H1 (cell line): ENCODE results near the gene TTC39A. TPM values are rescaled to one million over a fixed set of nuclear protein-coding genes. Genes with fewer than 3 reads are reported as not detected.

Experiments used
- CTCF ChIA-PET: fragments of 300-600 bp; sonication (Branson Sonifier 250); formaldehyde crosslinking; loops from one replicate; lab custom pipeline; 2021; ENCODE audit not compliant: partially characterized antibody; lab: Charles Lee
- POLR2A ChIA-PET: fragments of 300-600 bp; sonication (Branson Sonifier 250); formaldehyde crosslinking; loops from one replicate; lab custom pipeline; 2021; ENCODE audit warnings: inconsistent platforms; ENCODE audit not compliant: partially characterized antibody; lab: Charles Lee
- DNase-seq, 2 experiments: peaks; one replicate each; pipeline versions ENCODE4 v3.0.0 to v3.0.0-alpha.2; 2010 to 2022; ENCODE audit warnings: low spot score in 2 of 2, low read depth in 1 of 2, mixed read lengths in 1 of 2
- FAIRE-seq: peaks from 2 replicates; lab custom pipeline; 2011; peaks lifted over from hg19 to GRCh38; lab: Jason Lieb, UNC
- H2AFZ ChIP-seq: 2 replicates; pipeline ENCODE4 v1.8.1; 2012; ENCODE audit warnings: low read length, inconsistent platforms
- H2AK5ac ChIP-seq: 2 replicates; pipeline ENCODE4 v1.6.1; 2013; ENCODE audit warnings: low read depth, low read length
- H2BK120ac ChIP-seq: replicated peaks from 2 replicates; pipeline ENCODE3; 2013; ENCODE audit warnings: low read depth, low read length, inconsistent platforms
- H2BK12ac ChIP-seq: 2 replicates; pipeline ENCODE4 v1.6.1; 2013; ENCODE audit warnings: low read depth, low read length
- H2BK15ac ChIP-seq: 2 replicates; pipeline ENCODE4 v1.6.1; 2013; ENCODE audit warnings: low read length
- H2BK20ac ChIP-seq: 2 replicates; pipeline ENCODE4 v1.6.1; 2013; ENCODE audit warnings: low read length
- H2BK5ac ChIP-seq: 2 replicates; pipeline ENCODE4 v1.6.1; 2013; ENCODE audit warnings: low read depth, low read length
- H3K14ac ChIP-seq: 2 replicates; pipeline ENCODE4 v1.6.1; 2013; ENCODE audit warnings: inconsistent platforms; ENCODE audit not compliant: insufficient read length
- H3K18ac ChIP-seq: 2 replicates; pipeline ENCODE4 v1.6.1; 2013; ENCODE audit warnings: low read length; ENCODE audit errors: extremely low read depth
- H3K23ac ChIP-seq: 2 replicates; pipeline ENCODE4 v1.6.1; 2013; ENCODE audit warnings: inconsistent platforms; ENCODE audit not compliant: insufficient read length
- H3K23me2 ChIP-seq: 2 replicates; pipeline ENCODE4 v1.6.1; 2013; ENCODE audit warnings: low read depth, low read length
- H3K27ac ChIP-seq: 2 replicates; pipeline ENCODE4 v1.6.1; 2011; ENCODE audit warnings: low read depth, low read length, inconsistent platforms
- H3K27me3 ChIP-seq, 4 experiments: replicated peaks in 1 of 4; 1 replicate in 1 of 4; 2 replicates in 3 of 4; pipeline versions ENCODE4 v1.6.1 to v1.8.1; 2011 to 2013; ENCODE audit warnings: low read length in 3 of 4, mild to moderate bottlenecking in 3 of 4, inconsistent platforms in 2 of 4, mixed read lengths in 2 of 4, moderate library complexity in 1 of 4; ENCODE audit not compliant: control insufficient read depth in 3 of 4, insufficient read depth in 3 of 4; ENCODE audit errors: extremely low read depth in 1 of 4
- H3K36me3 ChIP-seq, 4 experiments: 2 replicates each; pipeline versions ENCODE4 v1.6.1 to v1.8.1; 2011 to 2013; ENCODE audit warnings: mild to moderate bottlenecking in 4 of 4, low read length in 3 of 4, moderate library complexity in 2 of 4, control low read depth in 1 of 4, inconsistent platforms in 1 of 4; ENCODE audit not compliant: insufficient read depth in 4 of 4, control insufficient read depth in 2 of 4
- H3K4ac ChIP-seq: replicated peaks from 2 replicates; pipeline ENCODE3; 2013; ENCODE audit warnings: low read length, low read depth, mixed read lengths, inconsistent platforms; ENCODE audit not compliant: insufficient read length
- H3K4me1 ChIP-seq, 4 experiments: replicated peaks in 1 of 4; 1 replicate in 1 of 4; 2 replicates in 3 of 4; pipeline versions ENCODE4 v1.6.1 to v1.8.1; 2011 to 2013; ENCODE audit warnings: low read length in 3 of 4, inconsistent platforms in 2 of 4, mixed read lengths in 1 of 4; ENCODE audit not compliant: insufficient read depth in 4 of 4, control insufficient read depth in 3 of 4
- H3K4me2 ChIP-seq, 2 experiments: 2 replicates each; pipeline versions ENCODE4 v1.6.1 to v1.8.1; 2011 to 2013; ENCODE audit warnings: low read depth in 2 of 2, low read length in 2 of 2, control low read depth in 1 of 2, inconsistent platforms in 1 of 2, mild to moderate bottlenecking in 1 of 2; ENCODE audit not compliant: insufficient read depth in 1 of 2
- H3K4me3 ChIP-seq, 4 experiments: fragments of 200-600, 300-600 bp in 1 of 4; sonication (generic), shearing (Covaris generic), sonication (Bioruptor Twin) in 1 of 4; 2 replicates each; pipeline versions ENCODE4 v1.5.1 to v1.8.1; 2011 to 2016; ENCODE audit warnings: low read length in 4 of 4, low read depth in 3 of 4, control low read depth in 2 of 4, inconsistent platforms in 2 of 4, mild to moderate bottlenecking in 2 of 4, mixed read lengths in 1 of 4, moderate library complexity in 1 of 4; ENCODE audit not compliant: insufficient read depth in 2 of 4; ENCODE audit errors: extremely low read depth in 1 of 4
- H3K56ac ChIP-seq: replicated peaks from 2 replicates; pipeline ENCODE3; 2013; ENCODE audit warnings: low read depth, mild to moderate bottlenecking, mixed read lengths, low read length, inconsistent platforms; ENCODE audit not compliant: insufficient read length
- H3K79me1 ChIP-seq: 2 replicates; pipeline ENCODE4 v1.6.1; 2013; ENCODE audit warnings: low read depth, low read length, control low read depth
- H3K79me2 ChIP-seq, 2 experiments: 2 replicates each; pipeline versions ENCODE4 v1.6.1 to v1.8.1; 2012 to 2013; ENCODE audit warnings: low read length in 2 of 2, mild to moderate bottlenecking in 2 of 2, inconsistent platforms in 1 of 2; ENCODE audit not compliant: insufficient read depth in 2 of 2, control insufficient read depth in 1 of 2
- H3K9ac ChIP-seq, 4 experiments: replicated peaks in 1 of 4; 1 replicate in 1 of 4; 2 replicates in 3 of 4; pipeline versions ENCODE4 v1.6.1 to v1.8.1; 2011 to 2013; ENCODE audit warnings: low read depth in 3 of 4, low read length in 3 of 4, control low read depth in 2 of 4, mild to moderate bottlenecking in 2 of 4, moderate library complexity in 2 of 4, inconsistent platforms in 1 of 4; ENCODE audit errors: extremely low read depth in 1 of 4
- H3K9me3 ChIP-seq, 2 experiments: 2 replicates each; pipeline versions ENCODE4 v1.6.1 to v1.8.1; 2012 to 2013; ENCODE audit warnings: mild to moderate bottlenecking in 2 of 2, moderate library complexity in 2 of 2, control low read depth in 1 of 2, inconsistent platforms in 1 of 2, low read depth in 1 of 2, low read length in 1 of 2, mixed read lengths in 1 of 2; ENCODE audit not compliant: insufficient read depth in 2 of 2
- H4K20me1 ChIP-seq, 2 experiments: replicated peaks in 1 of 2; 2 replicates each; pipeline versions ENCODE3 to v1.8.1; 2011 to 2013; ENCODE audit warnings: inconsistent platforms in 2 of 2, low read length in 2 of 2, mild to moderate bottlenecking in 1 of 2; ENCODE audit not compliant: insufficient read depth in 2 of 2, control insufficient read depth in 1 of 2
- H4K5ac ChIP-seq: 2 replicates; pipeline ENCODE4 v1.6.1; 2013; ENCODE audit warnings: low read length, low read depth, mixed read lengths, inconsistent platforms; ENCODE audit not compliant: insufficient read length
- H4K8ac ChIP-seq: 2 replicates; pipeline ENCODE4 v1.8.0; 2013; ENCODE audit warnings: mild to moderate bottlenecking, moderate library complexity, low read length, inconsistent platforms; ENCODE audit not compliant: insufficient read depth; ENCODE audit errors: extremely low read depth
- H4K91ac ChIP-seq: replicated peaks from 2 replicates; pipeline ENCODE3; 2013; ENCODE audit warnings: low read length, mixed read lengths, inconsistent platforms; ENCODE audit not compliant: insufficient read length
- E2F6 ChIP-seq: IDR thresholded peaks from 2 replicates; pipeline ENCODE4 v1.6.1; 2012; ENCODE audit warnings: inconsistent platforms
- JUN ChIP-seq: IDR thresholded peaks from 2 replicates; pipeline ENCODE4 v1.6.1; 2011; ENCODE audit warnings: low read depth, mild to moderate bottlenecking, improper control_type of control experiment, low read length
- JUND ChIP-seq: IDR thresholded peaks from 2 replicates; pipeline ENCODE4 v1.6.1; 2011; ENCODE audit warnings: mild to moderate bottlenecking, improper control_type of control experiment, low read length
- KDM1A ChIP-seq: fragments of 200-600, 300-600 bp; sonication (generic); IDR thresholded peaks from 2 replicates; pipeline ENCODE4 v1.7.1; 2016; ENCODE audit warnings: mild to moderate bottlenecking, low read length, borderline replicate concordance
- MAFK ChIP-seq: IDR thresholded peaks from 2 replicates; pipeline ENCODE4 v1.6.1; 2012; ENCODE audit warnings: low read depth, mild to moderate bottlenecking, improper control_type of control experiment, low read length
- MAX ChIP-seq: IDR thresholded peaks from 2 replicates; pipeline ENCODE4 v1.6.1; 2012; ENCODE audit warnings: inconsistent platforms
- RBBP5 ChIP-seq: IDR thresholded peaks from 2 replicates; pipeline ENCODE4 v1.7.1; 2012; ENCODE audit warnings: low read depth, mild to moderate bottlenecking, inconsistent platforms, low read length, moderate library complexity, borderline replicate concordance
- RFX5 ChIP-seq: IDR thresholded peaks from 2 replicates; pipeline ENCODE4 v1.6.1; 2011; ENCODE audit warnings: low read depth, low read length, improper control_type of control experiment, borderline replicate concordance
- SIRT6 ChIP-seq: IDR thresholded peaks from one replicate; pipeline ENCODE4 v1.7.1; 2012; ENCODE audit warnings: low read length, inconsistent platforms
- SRF ChIP-seq: IDR thresholded peaks from 2 replicates; pipeline ENCODE4 v1.6.1; 2011; ENCODE audit warnings: mild to moderate bottlenecking, low read depth, low read length, moderate library complexity
- ZNF274 ChIP-seq: IDR thresholded peaks from 2 replicates; pipeline ENCODE4 v1.7.0; 2012; ENCODE audit warnings: low read length, borderline replicate concordance; ENCODE audit errors: extremely low read depth
- WGBS, 2 experiments: shearing (Covaris generic) in 1 of 2; methylation state at CpG; one replicate each; pipeline versions ENCODE4 v1.1.6 to v1.1.7; 2013 to 2015; ENCODE audit warnings: low lambda C conversion rate in 2 of 2, mixed read lengths in 2 of 2, inconsistent platforms in 1 of 2, low coverage in 1 of 2, missing lambda C conversion rate in 1 of 2; ENCODE audit not compliant: insufficient replicate concordance in 2 of 2, insufficient coverage in 1 of 2, insufficient read length in 1 of 2; ENCODE audit errors: extremely low coverage in 1 of 2, missing lambda C conversion rate in 1 of 2; 5-methylcytosine and 5-hydroxymethylcytosine counted together
- polyA plus RNA-seq, 7 experiments: library from polyadenylated mRNA; depleted of rRNA in 3 of 7; stranded (reverse) in 5 of 7; unstranded in 2 of 7; fragments of >200 nt in 5 of 7; fragments of 200-250 nt in 2 of 7; gene quantifications; 1 replicate in 5 of 7; 2 replicates in 1 of 7; 4 replicates in 1 of 7; pipeline versions ENCODE4 v1.2.1 to v1.2.3, GENCODE V29; 2011 to 2013; ENCODE audit warnings: missing spikeins in 2 of 7, mixed read lengths in 2 of 7
- total RNA-seq: library from RNA; stranded (reverse); fragmentation: NEBNext Ultra II Directional; extraction: Animal tissue kit (Norgen Biotek cat#: 25700); gene quantifications from 2 replicates; pipeline ENCODE4 v1.2.1, GENCODE V29; 2021

Gene TTC39A
- total and polyA plus RNA-seq, 2 of the 8 experiments (the other 6 are each of a cell fraction or from before 2014, with no cell fraction given), result 5.5 to 5.8 TPM

- H3K9ac ChIP-seq, result no peak overlapping the region
- no peak overlapping the region for H4K91ac ChIP-seq
- H4K8ac ChIP-seq, result no peak overlapping the region
- H3K4me1 ChIP-seq, result no peaks in the 10 kb centered on the region
- H3K4ac ChIP-seq, result no peak overlapping the region
- H3K36me3 ChIP-seq, result no peaks in the 10 kb centered on the region
- H3K4me2 ChIP-seq, result no peak overlapping the region
- H3K18ac ChIP-seq, result no peak overlapping the region
- H2BK120ac ChIP-seq, result no peak overlapping the region
- no peak overlapping the region for H2BK20ac ChIP-seq
- H3K9me3 ChIP-seq, result no peaks in the 10 kb centered on the region
- POLR2A ChIA-PET, result interaction anchor here (0.7 kb wide), 1 partner anchor 10 kb away, joined by 3 read pairs; no protein-coding TSS in a partner anchor
- H3K23ac ChIP-seq, result no peak overlapping the region
- H3K56ac ChIP-seq, result no peak overlapping the region
- H3K79me2 ChIP-seq, result no peaks in the 10 kb centered on the region
- WGBS, 2 experiments, result 89% methylated on average over 4 of the region's 4 CpGs; no CpG with 5 or more reads in 1 of the 2 experiments
- no peak overlapping the region for H2AK5ac ChIP-seq
- H3K4me3 ChIP-seq, result no peak overlapping the region
- no peak overlapping the region for H2BK15ac ChIP-seq
- H4K5ac ChIP-seq, result no peak overlapping the region
- H2AFZ ChIP-seq, result no peak overlapping the region
- CTCF ChIA-PET, result interaction anchor here (0.7 to 2.3 kb wide), 3 partner anchors 14 to 17 kb away, joined by 3 to 6 read pairs (median 3); no protein-coding TSS in a partner anchor
- DNase-seq, result no peak
- no peak overlapping the region for H3K27ac ChIP-seq
- H4K20me1 ChIP-seq, result no peaks in the 10 kb centered on the region
- no peaks in the 10 kb centered on the region for H3K27me3 ChIP-seq
- no peak overlapping the region for H2BK5ac ChIP-seq
- no peaks in the 10 kb centered on the region for H3K79me1 ChIP-seq
- no peak overlapping the region for H2BK12ac ChIP-seq
- H3K14ac ChIP-seq, result no peak overlapping the region
- FAIRE-seq, result no peak
- no peaks in the 10 kb centered on the region for H3K23me2 ChIP-seq
- TF ChIP-seq MAFK (no peak), RFX5 (no peak), SRF (no peak), RBBP5 (no peak), SIRT6 (no peak), JUND (no peak), MAX (no peak), E2F6 (no peak), JUN (no peak), ZNF274 (no peak), KDM1A (no peak)
Measured at GRCh38 chr1:51280321-51280978, 49.9 kb downstream of the TTC39A start.
